LNCAP (cell line): ENCODE data around the gene GNLY.

Source experiments
- TF ChIP-seq, protein P1 (sequence below): fragments of 450-650 bp; IDR thresholded peaks from 2 replicates; pipeline ENCODE4 v1.5.1; 2017; ENCODE audit warnings: mild to moderate bottlenecking

The GNLY gene

DNA sequence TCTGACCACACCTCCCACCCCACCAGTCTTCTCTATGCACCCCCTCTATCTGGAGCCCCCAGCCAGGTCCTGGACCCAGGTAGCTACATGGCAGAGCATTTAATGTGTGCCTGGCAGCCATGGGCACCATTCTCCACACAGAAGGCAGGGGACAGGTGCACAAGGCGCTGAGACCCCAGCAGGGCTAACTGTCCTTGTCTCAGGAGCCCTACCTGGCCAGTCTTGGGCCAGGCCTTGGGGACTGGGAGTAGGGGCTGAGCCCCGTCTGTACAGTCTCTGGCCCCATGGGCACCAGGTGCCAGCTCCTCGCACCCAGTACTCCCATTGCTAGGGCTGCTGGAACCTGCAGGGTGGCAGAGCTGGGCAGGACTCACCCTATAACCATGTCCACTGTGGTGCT is 2.9 kb downstream of the GNLY start:
- TF ChIP-seq, protein P1, sequence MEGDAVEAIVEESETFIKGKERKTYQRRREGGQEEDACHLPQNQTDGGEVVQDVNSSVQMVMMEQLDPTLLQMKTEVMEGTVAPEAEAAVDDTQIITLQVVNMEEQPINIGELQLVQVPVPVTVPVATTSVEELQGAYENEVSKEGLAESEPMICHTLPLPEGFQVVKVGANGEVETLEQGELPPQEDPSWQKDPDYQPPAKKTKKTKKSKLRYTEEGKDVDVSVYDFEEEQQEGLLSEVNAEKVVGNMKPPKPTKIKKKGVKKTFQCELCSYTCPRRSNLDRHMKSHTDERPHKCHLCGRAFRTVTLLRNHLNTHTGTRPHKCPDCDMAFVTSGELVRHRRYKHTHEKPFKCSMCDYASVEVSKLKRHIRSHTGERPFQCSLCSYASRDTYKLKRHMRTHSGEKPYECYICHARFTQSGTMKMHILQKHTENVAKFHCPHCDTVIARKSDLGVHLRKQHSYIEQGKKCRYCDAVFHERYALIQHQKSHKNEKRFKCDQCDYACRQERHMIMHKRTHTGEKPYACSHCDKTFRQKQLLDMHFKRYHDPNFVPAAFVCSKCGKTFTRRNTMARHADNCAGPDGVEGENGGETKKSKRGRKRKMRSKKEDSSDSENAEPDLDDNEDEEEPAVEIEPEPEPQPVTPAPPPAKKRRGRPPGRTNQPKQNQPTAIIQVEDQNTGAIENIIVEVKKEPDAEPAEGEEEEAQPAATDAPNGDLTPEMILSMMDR = no peak

DNA sequence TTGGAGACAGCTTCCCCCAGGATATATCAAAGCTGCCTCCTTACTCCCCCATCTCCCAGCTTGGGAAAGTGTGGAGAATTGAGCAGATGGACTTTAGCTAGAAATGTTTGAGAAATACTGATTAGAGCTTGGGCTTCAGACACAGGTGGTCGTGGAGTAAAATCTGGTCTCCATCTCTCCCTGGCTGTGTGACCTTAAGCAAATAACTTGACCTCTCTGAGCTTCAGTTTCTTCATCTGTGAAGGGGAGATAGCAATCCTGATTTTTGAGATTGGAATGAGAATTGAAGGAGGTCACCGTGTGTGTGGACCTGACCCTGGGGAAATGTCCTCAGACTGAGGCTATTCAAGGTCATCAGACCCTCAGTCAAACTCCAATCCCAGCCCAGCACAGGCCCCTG is 3.6 kb downstream of the GNLY start:
- TF ChIP-seq, protein P1 = no peak

DNA sequence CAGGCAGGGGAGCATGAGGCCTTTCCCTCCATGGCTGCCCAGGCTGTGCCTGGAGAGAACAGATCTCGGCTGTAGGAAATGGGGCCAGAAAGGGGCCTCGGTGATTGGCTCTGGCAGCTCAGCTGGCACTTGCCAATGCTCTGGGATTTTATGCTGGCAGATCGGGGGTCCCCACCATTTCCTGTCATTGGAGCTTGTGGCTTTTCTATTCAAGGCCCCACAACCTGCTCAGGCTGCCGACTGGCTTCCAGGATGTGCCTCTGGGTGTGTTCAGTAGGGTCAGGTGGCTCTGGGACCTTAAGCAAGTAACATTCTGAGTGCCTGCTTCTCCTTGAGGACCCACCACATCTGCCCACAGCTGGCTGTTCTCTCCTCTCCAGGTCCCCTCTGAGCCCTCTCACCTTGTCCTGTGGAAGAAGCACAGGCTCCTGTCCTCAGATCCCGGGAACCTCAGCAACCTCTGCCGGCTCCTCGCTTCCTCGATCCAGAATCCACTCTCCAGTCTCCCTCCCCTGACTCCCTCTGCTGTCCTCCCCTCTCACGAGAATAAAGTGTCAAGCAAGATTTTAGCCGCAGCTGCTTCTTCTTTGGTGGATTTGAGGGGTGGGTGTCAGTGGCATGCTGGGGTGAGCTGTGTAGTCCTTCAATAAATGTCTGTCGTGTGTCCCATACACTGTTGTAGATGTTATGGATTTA is 4.2 kb downstream of the GNLY start:
- TF ChIP-seq, protein P1 = no peak

DNA sequence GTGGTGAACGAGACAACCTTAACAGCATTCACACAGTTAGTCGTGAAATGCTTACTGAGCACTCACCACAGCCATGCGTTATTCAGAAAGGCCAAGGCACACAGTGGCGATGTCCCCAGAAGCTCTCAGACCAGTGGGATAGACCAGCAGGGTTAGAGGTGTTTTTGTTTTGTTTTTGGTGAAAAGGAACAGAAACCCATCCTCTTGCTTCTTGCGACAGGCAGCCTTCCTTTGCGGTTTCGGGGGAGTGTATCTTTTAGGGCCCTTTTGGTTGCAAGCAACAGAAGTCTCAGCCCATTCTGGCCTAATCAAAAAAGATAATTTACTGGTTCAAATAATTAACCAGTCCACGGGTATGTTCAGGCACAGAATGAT is 4.7 kb downstream of the GNLY start:
- TF ChIP-seq, protein P1 = no peak

DNA sequence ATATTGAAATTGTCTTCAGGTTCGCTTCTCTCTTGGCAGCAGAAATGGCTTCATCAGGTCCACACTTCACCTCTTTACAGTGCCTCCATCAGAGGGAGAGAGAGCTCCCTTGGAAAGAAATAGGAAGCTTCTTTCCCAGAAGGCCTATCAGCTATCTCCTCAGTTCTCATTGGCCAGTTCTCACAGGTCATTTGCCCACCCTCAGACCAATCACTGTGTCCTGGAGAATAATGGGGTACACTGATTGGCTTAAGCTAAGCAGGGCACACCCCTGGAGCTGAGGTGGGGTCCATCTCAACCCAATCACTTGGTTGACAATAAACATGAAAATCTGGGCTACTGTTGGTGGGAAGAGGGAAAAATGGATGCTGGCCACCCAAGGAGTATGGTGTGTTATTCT is 5.2 kb downstream of the GNLY start:
- TF ChIP-seq, protein P1 = no peak

DNA sequence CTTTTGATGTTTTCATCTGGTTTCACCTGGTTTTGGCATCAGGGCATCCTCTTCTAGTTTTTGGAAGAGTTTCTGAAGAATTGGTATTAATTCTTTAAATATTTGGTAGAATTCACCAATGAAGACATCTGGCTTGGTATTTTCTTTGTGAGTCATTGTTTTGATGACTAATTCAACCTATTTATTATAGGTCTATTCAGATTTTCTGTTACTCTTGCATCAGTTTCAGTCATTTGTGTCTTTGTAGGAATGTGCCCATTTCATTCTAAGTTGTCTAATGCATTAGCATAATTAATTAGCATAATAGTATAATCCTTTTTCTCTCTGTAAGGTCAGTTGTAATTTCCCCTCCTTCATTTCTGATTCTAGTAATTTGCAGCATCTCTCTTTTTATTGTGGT is 8.0 kb downstream of the GNLY start:
- TF ChIP-seq, protein P1 = no peak

DNA sequence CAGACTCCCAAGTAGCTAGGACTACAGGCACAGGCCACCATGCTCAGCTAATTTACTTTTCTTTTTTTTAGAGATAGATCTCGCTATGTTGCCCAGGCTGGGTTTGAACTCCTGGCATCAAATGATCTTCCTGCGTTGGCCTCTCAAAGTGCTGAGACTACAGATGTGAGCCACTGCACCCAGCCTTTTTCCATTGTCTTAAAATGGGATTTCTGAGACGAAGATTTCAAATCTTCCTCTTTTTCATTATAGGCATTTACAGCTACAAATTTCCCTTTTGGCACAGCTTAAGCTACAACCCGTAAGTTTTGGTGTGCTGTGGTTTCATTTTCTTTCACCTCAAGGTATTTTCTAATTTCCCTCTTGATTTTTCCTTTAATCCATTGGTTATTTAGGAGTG is 8.6 kb downstream of the GNLY start:
- TF ChIP-seq, protein P1 = no peak

DNA sequence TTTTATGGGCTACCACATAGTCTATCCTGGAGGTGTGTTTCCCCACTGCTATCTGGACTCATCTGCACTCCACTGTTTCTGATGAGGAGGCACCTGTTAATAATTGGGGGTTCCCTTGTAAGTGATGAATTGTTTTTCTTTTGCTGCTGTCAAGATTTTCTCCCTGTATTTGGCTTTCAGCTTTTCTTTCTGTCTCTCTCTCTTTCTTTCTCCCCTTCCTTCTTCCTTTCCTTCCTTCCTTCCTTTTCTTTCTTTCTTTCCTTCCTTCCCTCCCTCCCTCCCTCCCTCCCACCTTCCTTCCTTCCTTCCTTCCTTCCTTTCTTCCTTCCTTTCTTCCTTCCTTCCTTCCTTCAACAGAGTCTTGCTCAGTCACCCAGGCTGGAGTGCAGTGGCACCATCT is 9.2 kb downstream of the GNLY start:
- TF ChIP-seq, protein P1 = no peak
